Stimulated activated CD4-positive, alpha-beta T cell treated with anti-CD3 and anti-CD28 coated beads, Interleukin-2, amount 100 ng/mL, for 48 hours (primary cell): ENCODE data around the gene POMP.
"Not testable (repeated sequence)": the region's sequence is repeated elsewhere in the genome, so short reads cannot be mapped to it uniquely, and the experiment has no call there.

Source experiments
- DNase-seq, 2 donors: peaks; one replicate each; pipeline ENCODE4 v3.0.0-alpha.2; 2020

The POMP gene

DNA sequence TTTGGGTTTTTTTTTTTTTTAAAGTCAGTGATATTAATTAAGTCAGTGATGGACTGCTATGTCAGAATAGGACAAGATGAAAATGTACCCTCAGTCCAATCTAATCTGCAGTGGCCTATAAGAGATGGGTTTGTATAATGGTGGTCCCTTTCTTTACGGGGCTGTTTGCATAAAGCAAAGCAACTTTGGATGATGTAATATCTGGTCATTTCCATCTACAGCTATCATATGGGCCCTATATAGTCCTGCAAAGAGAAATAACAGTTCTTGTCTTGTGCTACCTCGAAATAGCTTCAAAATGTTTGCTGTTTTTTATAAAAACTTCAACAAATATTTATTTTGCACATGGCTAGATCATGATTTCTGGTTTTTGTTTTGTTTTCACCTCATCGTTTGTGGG lies 20.2 kb upstream of the POMP start:
- DNase-seq, result no peak

DNA sequence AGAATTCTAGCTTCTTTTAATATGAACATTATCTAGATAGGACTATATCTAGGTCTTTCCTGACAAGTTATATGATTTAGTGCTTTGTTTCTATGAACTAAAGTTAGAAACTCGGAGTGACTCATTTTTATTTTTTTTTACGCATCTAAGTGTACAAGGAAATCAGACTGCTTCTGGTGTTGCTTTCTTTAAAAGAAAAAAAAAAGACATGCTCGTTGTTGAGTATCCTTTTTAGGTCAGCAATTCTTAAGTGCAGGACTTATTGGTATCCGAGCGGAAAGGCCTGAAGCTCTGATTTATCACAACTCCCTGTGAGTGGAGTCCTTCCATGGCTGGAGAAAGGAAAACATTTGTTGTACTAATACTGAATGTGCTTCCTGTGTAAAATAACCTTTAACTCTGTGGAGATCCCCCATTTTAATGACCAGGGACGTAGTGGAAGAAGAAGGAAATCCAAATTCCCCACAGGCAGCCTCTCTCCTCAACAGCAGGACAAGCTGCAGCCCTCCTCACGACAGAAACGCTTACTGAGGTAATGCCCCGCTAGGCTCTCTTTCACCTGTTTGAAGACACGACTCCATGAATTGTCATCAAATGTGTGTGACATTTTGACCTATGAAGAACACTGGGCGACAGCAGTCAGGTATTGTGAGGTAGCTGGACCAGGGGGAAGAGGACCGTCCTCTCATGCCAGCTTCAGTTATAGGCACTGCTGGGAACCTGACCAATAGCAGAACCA lies 17.9 kb upstream of the POMP start:
- DNase-seq, result no peak

DNA sequence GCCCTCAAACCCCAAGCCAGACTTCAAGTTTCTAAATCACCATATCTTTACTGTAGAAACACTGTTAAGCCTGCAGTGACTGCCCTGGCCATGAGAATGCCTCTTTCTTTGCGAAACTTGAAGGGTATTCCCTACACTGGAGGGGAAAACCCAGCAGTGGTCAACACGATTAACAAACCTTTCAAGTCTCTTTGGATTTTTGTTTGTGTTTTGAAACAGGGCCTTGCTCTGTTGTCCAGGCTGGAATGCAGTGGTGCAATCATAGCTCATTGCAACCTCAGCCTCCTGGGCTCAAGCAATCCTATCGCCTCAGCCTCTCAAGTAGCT lies 17.4 kb upstream of the POMP start:
- no peak for DNase-seq

DNA sequence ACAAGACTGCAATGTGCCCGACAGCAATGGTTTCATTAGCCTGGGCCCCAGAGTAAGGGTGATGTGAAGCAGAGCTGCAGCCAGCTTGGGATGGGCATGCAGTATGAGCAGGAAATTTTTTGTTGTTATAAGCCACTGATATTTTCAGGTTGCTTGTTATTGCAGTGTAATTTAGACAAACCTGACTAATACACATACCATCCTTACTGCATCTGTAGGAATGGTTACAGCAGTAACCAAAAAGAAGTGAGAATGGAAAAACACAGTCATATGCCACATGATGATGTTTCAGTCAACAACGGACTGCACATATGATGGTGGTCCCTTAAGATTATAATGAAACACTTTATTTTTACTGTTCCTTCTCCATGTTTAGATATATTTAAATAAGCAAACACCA lies 8.6 kb upstream of the POMP start:
- DNase-seq, result no peak

DNA sequence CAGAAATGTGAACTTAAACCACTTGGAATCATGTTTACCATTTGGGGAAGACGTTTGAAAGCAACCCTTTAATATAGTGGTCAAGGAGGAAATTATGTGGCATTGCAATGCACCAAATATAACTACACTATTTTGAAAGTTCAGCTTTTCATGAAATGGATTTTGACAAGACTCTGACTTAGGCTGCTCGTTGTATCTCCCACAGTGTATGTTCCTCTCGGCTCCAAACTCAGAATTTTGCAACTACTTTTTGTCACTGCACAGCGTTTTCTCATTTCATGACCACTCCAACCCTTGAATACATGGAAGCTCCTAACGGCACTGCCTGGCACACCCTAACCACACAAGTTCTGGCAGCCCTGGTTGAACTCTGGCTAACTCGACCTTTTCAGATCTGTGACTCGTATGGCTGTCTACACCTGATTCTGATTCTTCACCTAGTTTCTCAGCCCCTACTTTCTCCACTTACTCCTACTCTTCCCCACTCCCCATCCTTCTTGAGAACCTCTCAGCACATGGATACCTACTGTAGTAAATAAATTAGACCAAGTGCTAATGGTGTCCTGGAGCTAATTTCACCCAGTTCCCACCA lies 7.0 kb upstream of the POMP start:
- no peak for DNase-seq

DNA sequence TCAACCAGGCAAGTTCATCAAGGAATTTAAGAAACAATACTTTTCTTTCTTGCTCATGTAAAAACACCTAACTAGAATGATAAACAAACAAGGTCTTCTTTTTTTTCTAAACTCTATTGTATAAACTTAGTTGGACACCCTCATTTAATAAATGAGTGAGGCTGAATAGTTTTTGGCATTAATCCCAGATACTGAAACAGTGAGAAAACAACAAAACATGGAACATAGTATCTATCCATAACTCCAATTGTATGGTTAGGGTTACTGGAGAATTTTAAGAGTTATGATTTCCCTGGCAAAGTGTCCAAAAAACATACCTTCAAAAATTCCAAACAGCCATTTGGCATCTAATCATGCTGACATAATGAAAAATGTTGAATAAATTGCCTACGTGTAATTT lies 5.8 kb upstream of the POMP start:
- DNase-seq, result no peak

DNA sequence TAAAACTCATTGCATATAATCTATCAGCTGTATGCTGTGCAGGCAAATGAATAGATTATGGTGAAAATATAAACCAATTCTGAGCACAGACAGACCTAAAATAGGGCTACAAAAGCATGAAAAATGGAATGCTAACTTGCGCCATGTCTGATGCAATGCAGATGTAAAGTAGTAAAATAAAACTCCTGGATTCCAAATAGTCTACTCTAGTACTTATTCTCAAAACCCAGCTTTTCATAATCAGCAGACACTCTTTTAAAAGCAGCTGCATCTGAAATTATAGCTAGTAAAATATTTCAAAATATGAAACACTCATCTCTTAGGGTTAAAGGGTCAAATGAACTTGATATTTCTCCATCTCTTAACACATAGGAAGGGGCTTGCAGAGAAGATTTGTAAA lies 4.7 kb upstream of the POMP start:
- no peak for DNase-seq

DNA sequence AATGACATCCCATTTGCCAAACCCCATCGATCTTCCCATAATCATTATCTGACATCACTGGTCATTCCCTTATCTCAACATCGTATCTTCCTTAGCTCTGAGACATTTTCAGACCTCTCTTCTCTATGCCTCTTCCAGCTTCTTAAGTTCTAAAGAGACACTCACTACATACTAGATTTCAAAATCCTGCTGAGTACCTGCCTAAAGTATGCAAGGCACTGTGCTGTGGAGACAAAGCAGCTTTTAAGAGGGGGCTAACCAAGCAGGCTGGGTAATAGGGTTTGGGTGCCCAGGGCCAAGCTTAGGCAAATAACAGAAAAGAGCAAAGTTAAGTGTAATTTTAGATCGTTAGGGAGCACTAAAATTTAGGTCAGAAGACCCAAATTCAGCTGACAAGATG lies 3.4 kb upstream of the POMP start:
- no peak for DNase-seq

DNA sequence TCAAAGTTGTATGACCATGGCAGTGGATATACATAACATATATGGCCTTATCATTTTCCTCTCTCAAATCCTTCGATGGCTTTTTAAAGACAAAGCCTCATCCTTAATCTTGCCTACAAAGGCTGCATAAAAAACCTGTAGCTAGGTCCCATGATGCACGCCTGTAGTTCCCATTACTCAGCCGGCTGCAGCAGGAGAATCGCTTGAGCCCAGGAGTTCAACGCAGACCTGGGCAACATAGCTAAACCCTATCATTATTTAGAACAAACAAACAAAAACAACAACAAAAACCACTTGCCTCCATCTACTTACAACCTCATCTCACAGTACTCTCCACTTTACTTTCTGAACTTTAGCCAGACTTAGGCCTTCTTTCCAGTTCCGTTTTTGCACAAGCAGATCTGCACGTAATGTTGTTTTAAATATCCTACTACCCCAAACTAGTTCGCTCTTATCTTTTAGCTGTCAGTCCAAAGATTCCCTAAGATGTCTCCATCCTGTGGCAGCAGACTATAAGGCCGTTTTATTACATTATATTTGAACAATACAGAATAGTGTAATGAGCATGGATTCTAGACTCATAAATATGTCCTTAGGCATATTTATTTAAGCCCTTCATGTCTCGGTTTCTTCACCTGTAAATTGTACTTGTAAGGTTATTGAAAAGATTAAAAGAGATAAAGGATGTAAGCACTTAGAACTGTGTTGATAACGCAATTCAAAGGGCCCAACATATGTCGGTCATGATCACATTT lies 969 bp upstream of the POMP start:
- no peak for DNase-seq

DNA sequence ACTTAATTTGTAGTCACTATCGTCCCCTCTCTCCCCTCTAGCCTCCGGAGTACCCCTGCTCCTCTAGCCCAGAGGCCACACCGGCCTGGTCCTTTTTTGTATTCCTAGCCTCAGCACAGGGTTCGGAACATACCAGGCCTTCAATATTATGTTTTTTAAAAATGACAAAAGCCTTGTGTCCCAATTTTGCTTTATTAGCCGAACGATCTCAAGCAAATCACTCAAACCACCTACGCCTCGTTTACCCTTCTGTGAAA lies 463 bp upstream of the POMP start:
- DNase-seq, result no peak

DNA sequence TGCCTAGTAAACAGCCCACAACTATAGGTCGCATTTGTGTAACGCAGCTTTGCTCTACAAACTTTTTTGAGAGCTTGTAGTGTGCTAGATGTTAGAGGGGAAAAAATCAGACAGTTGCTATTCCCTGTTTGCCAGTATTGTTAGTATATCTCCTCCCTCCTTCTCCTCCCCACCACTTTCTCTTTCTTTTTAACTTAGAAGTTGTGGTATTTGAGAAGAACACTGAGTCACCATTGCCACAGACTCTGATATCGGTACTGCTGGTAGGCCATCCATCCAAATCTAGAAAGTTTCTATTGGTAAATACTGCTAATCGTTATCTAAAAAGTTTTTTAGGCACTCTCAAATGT lies 666 bp downstream of the POMP start:
- DNase-seq, result no peak

DNA sequence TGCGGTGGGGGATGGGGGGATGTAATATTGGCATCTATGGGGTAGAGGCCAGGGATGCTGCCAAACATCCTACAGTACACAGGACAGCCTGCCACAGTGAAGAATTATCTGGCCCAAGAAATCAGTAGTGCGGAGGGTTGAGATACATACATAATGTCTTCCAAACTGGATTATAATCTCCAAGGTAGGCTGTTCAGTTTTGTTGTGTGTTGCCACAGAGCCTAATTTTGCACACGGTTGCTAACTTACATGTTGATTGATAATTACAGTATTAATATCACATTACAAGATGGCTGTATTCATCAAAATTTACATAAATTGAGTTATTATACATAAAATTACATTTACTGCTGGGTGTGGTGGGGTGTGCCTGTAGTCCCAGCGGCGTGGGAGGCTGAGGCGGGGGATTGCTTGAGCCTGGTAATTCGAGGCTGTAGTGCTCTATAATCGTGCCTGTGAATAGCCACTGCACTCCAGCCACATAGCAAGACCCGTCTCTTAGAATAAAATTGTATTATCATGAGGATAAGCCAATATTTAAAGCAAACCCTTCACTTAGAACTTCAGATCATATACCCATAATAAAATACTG lies 8.1 kb downstream of the POMP start:
- DNase-seq, result no peak

DNA sequence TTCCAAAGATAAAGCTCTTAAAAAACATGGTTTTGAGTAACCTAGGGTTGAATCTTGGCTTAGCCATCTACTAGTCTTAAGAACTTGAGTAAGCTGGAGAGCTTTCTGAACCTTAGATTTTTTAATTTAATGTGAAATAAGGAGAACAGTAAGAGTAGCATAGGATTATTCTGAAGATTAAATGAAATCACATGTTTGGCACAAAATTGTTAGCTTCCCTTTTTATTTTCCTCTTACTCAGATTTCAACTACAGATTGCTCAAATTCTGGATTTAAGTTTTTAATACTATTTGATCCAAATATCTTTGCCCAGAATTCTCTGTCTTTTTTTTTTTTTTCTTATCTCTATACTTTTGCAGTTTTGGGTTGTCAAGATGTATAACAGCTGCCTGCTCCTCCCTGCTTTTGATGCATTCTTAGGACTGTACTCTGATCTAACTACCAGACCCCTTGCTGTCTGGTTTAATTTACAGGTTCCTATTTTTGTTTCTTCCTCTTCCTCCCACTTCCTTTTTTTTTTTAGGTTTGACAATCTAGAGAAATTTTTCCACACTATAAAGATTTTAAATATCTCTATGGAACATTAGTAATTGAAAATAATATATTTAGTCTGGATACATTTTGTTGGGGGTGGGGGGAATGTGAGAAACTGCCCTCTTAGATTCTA lies 12.3 kb downstream of the POMP start:
- DNase-seq, result no peak

DNA sequence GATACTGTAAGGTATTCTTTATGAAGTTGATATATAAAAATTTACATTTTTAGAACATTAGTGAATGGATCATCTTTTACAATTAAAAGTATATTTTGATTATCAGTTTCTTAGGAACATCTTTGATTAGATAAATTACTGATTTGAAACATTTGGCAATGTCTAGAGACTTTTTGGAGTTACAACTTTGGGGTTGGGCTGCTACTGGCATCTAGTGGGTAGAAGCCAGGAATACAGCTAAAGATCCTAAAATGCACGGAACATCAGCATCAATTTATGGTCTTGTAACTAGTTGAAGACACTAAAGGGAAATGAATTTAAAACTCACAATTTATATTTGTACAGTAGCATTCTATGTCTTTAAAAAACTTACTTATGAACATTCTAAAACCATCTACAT lies 19.9 kb downstream of the POMP start:
- DNase-seq, result no peak

DNA sequence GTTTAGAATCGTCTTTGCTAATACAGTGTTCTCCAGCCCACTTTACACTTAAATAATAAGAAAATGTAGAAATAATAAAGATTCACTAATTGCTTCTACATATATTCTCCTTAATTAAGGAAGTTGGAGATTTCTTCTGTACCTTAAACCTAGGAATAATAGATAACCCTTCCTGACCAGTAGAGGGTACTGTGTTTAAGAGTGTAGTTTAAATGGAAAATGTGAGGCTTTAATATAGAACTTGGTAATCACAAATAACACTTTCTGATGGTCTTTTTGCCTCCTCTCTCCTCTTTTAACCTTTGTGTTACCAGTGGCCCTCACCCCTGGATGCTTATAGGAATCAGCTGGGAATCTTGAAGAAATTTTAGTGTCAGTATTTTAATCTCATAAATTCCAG lies 20.7 kb downstream of the POMP start:
- no peak for DNase-seq

DNA sequence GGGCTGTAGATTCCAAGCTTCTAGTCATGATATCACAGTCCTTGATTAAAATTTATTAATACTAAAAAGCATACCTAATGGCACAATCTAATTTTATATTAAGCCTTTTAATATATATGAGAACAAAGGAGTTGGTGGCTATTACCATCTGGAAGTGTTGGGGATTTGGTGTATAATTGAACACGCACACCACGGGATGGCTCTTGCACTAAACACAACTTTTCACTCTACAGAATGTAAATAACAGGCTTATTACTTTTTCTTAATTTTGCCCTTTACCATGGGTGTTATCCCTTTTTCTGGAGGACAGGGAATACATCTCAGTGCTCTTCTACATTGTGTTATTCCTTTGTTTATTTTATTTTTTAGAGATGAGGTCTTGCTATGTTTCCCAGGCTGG lies 21.6 kb downstream of the POMP start:
- no peak for DNase-seq

DNA sequence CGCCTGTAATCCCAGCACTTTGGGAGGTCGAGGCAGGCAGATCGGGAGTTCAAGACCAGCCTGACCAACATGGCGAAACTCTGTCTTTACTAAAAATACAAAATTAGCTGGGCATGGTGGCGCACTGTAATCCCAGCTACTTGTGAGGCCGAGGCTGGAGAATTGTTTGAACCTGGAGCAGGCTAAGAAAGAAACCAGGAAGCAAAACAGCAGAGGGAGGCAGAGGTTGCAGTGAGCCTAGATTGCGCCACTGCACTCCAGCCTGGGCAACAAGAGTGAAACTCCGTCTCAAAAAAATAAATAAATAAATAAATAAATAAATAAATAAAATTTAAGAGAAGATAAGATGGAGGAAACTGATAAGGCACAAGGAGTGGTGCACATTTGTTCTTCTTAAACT lies 24.2 kb downstream of the POMP start:
- DNase-seq, result not testable (repeated sequence)

DNA sequence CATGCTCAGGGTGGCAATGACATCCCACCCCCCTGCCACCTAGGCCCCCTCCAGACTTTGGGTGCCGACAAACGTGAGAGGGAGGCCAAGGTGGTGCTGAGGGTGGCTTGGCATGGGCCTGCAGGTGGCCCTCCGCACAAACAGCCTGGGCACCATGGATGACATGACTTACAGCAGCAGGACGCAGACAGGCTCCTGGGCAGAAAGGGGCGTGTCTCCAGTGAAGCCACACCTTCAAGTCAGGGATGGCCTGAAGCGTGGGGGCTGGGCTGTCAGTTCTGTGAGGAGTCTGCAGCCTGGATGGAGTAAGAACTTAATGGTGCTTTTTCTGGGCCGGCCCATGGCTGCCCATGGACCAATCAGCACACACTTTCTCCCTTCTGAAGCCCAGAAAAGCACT lies 25.3 kb downstream of the POMP start:
- DNase-seq, result no peak

DNA sequence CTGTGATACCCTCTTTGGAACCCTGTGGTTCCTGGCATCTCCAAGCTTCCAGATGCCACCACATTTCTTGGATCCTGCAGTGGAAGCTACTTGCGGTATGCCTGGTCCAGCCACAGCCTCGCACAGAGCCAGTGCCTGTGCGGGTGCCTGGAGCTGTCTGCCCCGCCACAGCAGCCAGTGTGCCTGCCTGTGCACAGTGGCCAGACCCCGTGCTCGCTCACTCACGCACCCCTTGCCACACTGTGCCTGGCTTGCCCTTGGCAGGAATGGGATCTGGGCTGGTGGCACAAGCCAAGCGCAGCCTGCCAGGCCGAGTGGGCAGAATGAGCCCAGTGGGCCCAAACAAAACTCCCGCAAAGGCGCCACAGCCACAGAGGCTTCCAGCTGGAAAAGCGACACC lies 26.2 kb downstream of the POMP start:
- no peak for DNase-seq

DNA sequence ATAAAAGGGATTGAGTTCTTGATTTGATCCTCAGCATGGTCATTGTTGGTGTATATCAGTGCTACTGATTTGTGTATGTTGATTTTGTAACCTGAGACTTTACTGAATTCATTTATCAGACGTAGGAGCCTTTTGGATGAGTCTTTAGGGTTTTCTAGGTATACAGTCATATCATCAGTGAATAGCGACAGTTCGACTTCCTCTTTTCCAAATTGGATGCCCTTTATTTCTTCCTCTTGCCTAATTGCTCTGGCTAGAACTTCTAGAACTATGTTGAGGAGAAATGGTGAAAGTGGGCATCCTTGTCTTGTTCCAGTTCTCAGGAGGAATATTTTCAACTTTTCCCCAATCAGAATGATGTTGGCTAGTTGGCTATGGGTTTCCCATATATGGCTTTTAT lies 27.0 kb downstream of the POMP start:
- no peak for DNase-seq

DNA sequence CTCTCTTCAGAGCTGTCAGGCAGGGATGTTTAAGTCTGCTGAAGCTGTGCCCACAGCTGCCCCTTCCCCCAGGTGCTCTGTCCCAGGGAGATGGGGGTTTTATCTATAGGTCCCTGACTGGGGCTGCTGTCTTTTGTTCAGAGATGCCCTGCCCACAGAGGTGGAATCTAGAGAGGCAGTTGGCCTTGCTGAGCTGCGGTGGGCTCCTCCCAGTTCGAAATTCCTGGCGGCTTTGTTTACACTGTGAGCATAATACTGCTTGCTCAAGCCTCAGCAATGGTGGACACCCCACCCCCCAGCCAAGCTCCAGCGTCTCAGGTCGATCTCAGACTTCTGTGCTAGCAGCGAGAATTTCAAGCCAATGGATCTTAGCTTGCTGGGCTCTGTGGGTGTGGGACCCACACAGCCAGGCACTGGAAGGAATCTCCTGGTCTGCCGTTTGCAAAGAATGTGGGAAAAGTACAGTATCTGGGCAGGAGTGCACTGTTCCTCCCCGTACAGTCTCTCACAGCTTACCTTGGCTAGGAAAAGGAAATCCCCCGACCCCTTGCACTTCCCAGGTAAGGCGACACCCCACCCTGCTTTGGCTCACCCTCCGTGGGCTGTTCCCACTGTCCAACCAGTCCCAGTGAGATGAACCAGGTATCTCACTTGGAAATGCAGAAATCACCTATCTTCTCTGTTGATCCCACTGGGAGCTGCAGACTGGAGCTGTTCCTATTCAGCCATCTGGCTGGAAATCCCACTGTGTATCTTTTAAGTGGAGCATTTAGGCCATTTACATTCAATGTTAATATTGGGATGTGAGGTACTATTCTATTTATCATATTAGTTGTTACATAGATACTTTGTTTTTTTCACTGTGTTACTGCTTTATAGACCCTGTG lies 34.9 kb downstream of the POMP start:
- not testable (repeated sequence) for DNase-seq

DNA sequence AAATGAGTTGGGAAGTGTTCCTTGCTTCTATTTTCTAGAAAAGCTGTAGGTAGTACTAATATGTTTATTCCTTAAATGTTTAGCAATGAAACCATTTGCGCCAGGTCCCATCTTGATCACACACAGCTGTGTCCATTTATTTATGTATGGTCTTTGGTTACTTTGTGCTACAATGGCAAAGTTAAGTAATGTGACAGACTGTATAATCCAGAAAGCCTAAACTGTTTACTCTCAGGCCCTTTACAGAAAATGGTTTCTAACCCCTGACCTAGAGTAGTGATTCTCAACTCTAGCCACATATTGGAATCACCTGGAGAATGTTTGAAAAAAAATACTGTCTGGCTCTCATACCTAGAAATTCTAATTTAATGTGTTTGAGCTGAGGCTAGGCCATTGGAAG lies 38.5 kb downstream of the POMP start:
- no peak for DNase-seq

DNA sequence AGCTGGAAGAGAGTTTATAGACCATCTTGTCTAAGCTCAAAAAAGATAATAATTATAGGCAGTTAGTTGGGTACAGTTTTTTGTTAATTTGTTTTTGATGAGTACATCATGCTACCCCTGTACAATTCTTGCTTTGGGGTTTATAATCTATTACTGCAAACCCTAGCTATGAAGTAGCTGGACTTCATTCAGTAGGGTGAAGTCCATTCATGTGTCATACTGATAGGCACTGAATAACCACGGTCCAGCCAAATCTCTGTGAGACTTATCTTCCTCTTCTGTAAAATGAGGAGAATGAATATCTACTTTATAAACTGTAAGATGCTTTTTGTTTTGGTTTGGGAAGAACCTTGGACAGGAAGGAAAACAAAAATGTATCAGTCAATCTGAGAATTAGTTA lies 40.3 kb downstream of the POMP start:
- DNase-seq, result no peak
